NCI-H1694 (cell line): ENCODE measurements around the gene EPN3.

Experiments
- DNase-seq: peaks from one replicate; lab custom pipeline; 2025; lab: John Stamatoyannopoulos, UW

EPN3 gene

GRCh38 chr17:50534979-50535326 is 2.4 kb downstream of the EPN3 start:
- DNase-seq = no peak

- DNase-seq = no peak
Observed at GRCh38 chr17:50535407-50535806, 2.9 kb downstream of the EPN3 start.

GRCh38 chr17:50536683-50537646 is 4.4 kb downstream of the EPN3 start:
- no peak for DNase-seq

- no peak for DNase-seq
Observed at GRCh38 chr17:50537721-50538548, 5.4 kb downstream of the EPN3 start.

- DNase-seq = no peak
Observed at GRCh38 chr17:50538549-50539410, 6.2 kb downstream of the EPN3 start.

- DNase-seq = no peak
Observed at GRCh38 chr17:50539762-50540559, 7.4 kb downstream of the EPN3 start.

GRCh38 chr17:50540560-50541401 is 8.2 kb downstream of the EPN3 start:
- no peak for DNase-seq

- DNase-seq = no peak
Observed at GRCh38 chr17:50541402-50541715, 8.8 kb downstream of the EPN3 start.

GRCh38 chr17:50541716-50542688 is 9.5 kb downstream of the EPN3 start:
- DNase-seq = peak; percentile 19

GRCh38 chr17:50542795-50543774 is 10.6 kb downstream of the EPN3 start:
- DNase-seq = no peak

- DNase-seq = no peak
Observed at GRCh38 chr17:50544516-50544915, 12.0 kb downstream of the EPN3 start.

- no peak for DNase-seq
Observed at GRCh38 chr17:50545311-50545710, 12.8 kb downstream of the EPN3 start.

GRCh38 chr17:50546701-50547034 is 14.1 kb downstream of the EPN3 start:
- DNase-seq = no peak

- peak; percentile 84 for DNase-seq
Observed at GRCh38 chr17:50547035-50547735, 14.7 kb downstream of the EPN3 start, which contains the start of gene SPATA20. TSS of gene SPATA20 (plus strand) at chr17:50547174. CDS start at chr17:50547209, 35 bp downstream.

- DNase-seq = no peak
Observed at GRCh38 chr17:50547736-50548083, 15.2 kb downstream of the EPN3 start.

- no peak for DNase-seq
Observed at GRCh38 chr17:50548831-50549230, 16.3 kb downstream of the EPN3 start.

- DNase-seq = no peak
Observed at GRCh38 chr17:50549256-50549941, 16.9 kb downstream of the EPN3 start.
